ELF-1 (cell line): ENCODE data around the gene CATSPERZ.

Experiments used
- DNase-seq: peaks from one replicate; pipeline ENCODE4 v3.0.0-alpha.2; 2016; ENCODE audit warnings: low read depth, low spot score

Gene CATSPERZ

GRCh38 chr11:64299847-64300648 lies at the start of gene CATSPERZ:
TSS of gene CATSPERZ (plus strand) at chr11:64300358. CDS start at chr11:64300411, 53 bp downstream.
- no peak for DNase-seq

- no peak for DNase-seq
Observed at GRCh38 chr11:64250415-64251015, 49.6 kb upstream of the CATSPERZ start.

GRCh38 chr11:64251016-64251752 lies 49.0 kb upstream of the CATSPERZ start, which contains the start of gene PLCB3:
TSS of gene PLCB3 (plus strand) at chr11:64251530. CDS start at chr11:64251650, 120 bp downstream.
- peak; percentile 63 for DNase-seq

- no peak for DNase-seq
Observed at GRCh38 chr11:64251753-64252002, 48.5 kb upstream of the CATSPERZ start.

GRCh38 chr11:64252003-64252872 lies 47.9 kb upstream of the CATSPERZ start:
- DNase-seq, result no peak

GRCh38 chr11:64253043-64253442 lies 47.1 kb upstream of the CATSPERZ start:
- no peak for DNase-seq

- no peak for DNase-seq
Observed at GRCh38 chr11:64253481-64253880, 46.7 kb upstream of the CATSPERZ start.

GRCh38 chr11:64254326-64254725 lies 45.8 kb upstream of the CATSPERZ start:
- no peak for DNase-seq

GRCh38 chr11:64255135-64256128 lies 44.7 kb upstream of the CATSPERZ start:
- no peak for DNase-seq

- no peak for DNase-seq
Observed at GRCh38 chr11:64256300-64256699, 43.9 kb upstream of the CATSPERZ start.

GRCh38 chr11:64258356-64258755 lies 41.8 kb upstream of the CATSPERZ start:
- DNase-seq, result no peak

GRCh38 chr11:64258946-64259532 lies 41.1 kb upstream of the CATSPERZ start:
- DNase-seq, result no peak

GRCh38 chr11:64259533-64260067 lies 40.6 kb upstream of the CATSPERZ start:
- no peak for DNase-seq

GRCh38 chr11:64260147-64260708 lies 39.9 kb upstream of the CATSPERZ start:
- DNase-seq, result no peak

GRCh38 chr11:64261556-64262080 lies 38.5 kb upstream of the CATSPERZ start:
- DNase-seq, result no peak

- DNase-seq, result no peak
Observed at GRCh38 chr11:64262271-64263002, 37.7 kb upstream of the CATSPERZ start.

- peak; percentile 76 for DNase-seq
Observed at GRCh38 chr11:64263021-64263946, 36.9 kb upstream of the CATSPERZ start.
